Lower leg skin (tissue), 4 donors: ENCODE measurements around the gene ATP1A4. TPM values are rescaled to one million over a fixed set of nuclear protein-coding genes. Genes with fewer than 3 reads are reported as not detected.

ENCODE experiments used
- DNase-seq, 2 donors: peaks; one replicate each; pipeline ENCODE4 v3.0.0-alpha.2; 2019; ENCODE audit warnings: low spot score in 2 of 2
- H3K4me3 ChIP-seq: fragments of 200-600 bp; sonication (generic); 2 replicates; pipeline ENCODE4 v1.5.1; 2017; ENCODE audit warnings: mild to moderate bottlenecking, low read depth; ENCODE audit not compliant: poor library complexity, severe bottlenecking
- POLR2A ChIP-seq, 2 donors: fragments of 450-650 bp; IDR thresholded peaks; one replicate each; pipeline ENCODE4 v1.6.1; 2016 to 2017; ENCODE audit warnings: antibody characterized with exemption in 2 of 2, mild to moderate bottlenecking in 1 of 2, moderate library complexity in 1 of 2
- WGBS, 2 donors: methylation state at CpG; one replicate each; pipeline ENCODE4 v1.1.5; 2018; 5-methylcytosine and 5-hydroxymethylcytosine counted together
- intact Hi-C: fragments of 100-400 bp; cut with DNase I; formaldehyde crosslinking; loops from one replicate; pipeline ENCODE4 v1.15.0; 2023; ENCODE audit warnings: low total_unique reads
- total RNA-seq, 4 donors: library from RNA; depleted of rRNA; stranded (reverse); fragments of >200 nt; gene quantifications; one replicate each; pipeline ENCODE4 v1.1.0, GENCODE V29; 2016
- TF ChIP-seq, protein P1 (sequence below), 3 donors: fragments of 450-650 bp; IDR thresholded peaks; one replicate each; pipeline ENCODE4 v1.5.1; 2016; ENCODE audit warnings: antibody characterized with exemption in 3 of 3, mild to moderate bottlenecking in 3 of 3, moderate library complexity in 2 of 3

The ATP1A4 gene
- total RNA-seq, 4 donors from 2014 or later = 0.32 TPM; not detected in 3

DNA sequence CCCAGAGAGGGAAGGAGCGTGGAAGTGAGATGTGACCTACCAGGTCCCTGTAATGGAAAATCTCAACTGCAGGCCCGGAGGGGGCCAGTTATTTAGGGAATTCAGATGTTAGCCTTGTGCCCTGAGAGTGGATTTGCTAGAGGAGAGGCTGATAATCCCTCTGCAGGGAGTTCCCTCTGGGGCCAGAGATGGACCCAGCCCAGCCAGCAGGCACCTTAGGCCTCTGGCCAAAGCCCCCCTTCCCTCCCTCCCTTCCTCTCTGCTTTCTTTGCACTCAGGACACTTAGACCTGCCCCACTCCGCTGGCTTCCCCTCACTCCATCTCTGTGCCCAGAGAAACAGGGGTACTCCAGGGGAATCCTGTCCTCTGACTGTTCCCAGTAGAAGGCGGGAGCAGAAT lies 37.3 kb upstream of the ATP1A4 start:
- H3K4me3 ChIP-seq = no peak overlapping the region
- intact Hi-C loops = no loop called here
- DNase-seq = no peak
- no peak for TF ChIP-seq POLR2A (IDR thresholded peaks at IDR 0.05)
- TF ChIP-seq, protein P1, sequence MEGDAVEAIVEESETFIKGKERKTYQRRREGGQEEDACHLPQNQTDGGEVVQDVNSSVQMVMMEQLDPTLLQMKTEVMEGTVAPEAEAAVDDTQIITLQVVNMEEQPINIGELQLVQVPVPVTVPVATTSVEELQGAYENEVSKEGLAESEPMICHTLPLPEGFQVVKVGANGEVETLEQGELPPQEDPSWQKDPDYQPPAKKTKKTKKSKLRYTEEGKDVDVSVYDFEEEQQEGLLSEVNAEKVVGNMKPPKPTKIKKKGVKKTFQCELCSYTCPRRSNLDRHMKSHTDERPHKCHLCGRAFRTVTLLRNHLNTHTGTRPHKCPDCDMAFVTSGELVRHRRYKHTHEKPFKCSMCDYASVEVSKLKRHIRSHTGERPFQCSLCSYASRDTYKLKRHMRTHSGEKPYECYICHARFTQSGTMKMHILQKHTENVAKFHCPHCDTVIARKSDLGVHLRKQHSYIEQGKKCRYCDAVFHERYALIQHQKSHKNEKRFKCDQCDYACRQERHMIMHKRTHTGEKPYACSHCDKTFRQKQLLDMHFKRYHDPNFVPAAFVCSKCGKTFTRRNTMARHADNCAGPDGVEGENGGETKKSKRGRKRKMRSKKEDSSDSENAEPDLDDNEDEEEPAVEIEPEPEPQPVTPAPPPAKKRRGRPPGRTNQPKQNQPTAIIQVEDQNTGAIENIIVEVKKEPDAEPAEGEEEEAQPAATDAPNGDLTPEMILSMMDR (IDR thresholded peaks at IDR 0.05) = no peak
- 78 to 83% methylated on average over 4 of the region's 4 CpGs for WGBS, 2 donors

DNA sequence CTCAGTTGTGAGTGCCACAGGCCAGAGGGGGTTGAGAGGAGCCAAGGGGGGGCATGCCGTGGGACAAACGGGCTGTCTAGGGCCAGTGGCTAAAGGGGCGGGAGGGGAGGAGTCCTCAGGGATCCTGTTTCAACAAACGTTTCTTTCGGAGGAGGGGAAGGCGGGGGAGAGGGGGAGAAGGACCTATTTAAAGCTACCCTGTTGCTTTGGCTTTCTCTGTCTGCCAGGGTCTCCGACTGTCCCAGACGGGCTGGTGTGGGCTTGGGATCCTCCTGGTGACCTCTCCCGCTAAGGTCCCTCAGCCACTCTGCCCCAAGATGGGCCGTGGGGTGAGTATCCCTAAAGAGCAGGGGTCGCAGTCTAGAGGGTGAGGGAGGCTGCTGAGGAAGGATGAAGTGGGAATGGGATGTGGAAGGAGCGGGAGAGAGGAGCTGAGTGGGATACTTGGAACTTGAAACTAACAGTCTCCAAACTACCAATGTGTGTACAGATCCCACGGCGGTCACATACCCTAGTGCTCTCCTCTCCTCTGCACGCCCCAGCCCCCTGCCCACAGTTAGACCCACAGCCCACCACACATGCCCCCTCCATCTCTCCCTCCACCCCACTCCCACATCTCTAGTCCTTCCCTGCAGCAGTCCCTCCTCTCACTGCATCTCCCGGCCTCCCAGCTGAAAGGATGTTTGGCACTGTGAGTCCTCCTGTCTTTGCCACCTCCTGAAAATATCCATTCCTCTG lies 35.7 kb upstream of the ATP1A4 start, which contains the start of gene ATP1A2:
TSS of gene ATP1A2 (plus strand) at position 215 of the 738 bp plus-strand sequence. CDS start at position 318, 103 bp downstream.
- TF ChIP-seq POLR2A (IDR thresholded peaks at IDR 0.05) = no peak
- TF ChIP-seq, protein P1 (IDR thresholded peaks at IDR 0.05) = no peak
- 51 to 54% methylated on average over 16 of the region's 16 CpGs for WGBS, 2 donors
- no peak within 1 kb of the TSS for H3K4me3 ChIP-seq
- DNase-seq = no peak
- intact Hi-C loops = no loop called here

DNA sequence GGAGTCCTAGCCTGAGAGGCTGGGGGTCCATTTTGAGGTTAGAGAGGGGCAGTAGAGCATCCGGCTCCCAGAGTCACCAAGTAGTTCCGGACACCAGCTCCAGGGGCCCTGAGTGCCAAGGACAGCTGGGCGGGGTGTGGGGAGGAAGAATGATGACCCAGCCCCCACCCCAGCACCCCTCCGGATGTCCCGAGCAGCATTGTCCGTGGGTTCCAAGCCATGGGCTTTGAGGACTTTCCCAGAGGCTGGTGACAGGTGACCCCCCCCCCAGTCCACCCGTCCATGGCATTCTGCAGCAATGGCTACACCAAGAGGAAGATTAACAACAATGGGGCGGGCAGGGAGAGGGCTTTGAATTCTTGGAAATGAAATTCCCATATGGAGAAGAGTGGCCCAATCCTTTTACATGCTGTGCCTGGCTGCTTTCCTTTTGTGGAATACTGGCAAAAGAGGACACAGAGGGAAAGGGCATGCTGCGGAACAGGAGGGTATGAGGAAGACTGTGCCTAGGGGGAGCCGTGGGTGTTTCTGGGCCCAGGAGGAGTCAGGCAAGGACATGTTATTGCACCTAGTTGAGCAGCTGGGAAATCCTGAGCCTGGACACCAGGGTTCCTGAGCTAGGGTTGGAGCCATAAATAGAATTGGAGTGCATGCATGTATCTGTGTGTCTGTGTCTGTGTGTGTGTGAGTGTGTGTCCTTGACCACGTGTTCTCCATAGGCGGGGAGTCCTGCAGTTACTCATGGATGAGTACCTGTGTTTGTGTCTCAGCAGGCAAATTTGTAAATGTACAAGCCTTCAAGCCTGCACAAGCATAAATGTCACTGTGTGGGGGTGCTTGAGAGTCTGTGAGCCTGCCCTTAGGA lies 34.9 kb upstream of the ATP1A4 start:
- DNase-seq = no peak
- H3K4me3 ChIP-seq = no peak overlapping the region
- intact Hi-C loops = no loop called here
- 54% methylated on average over 12 of the region's 12 CpGs for WGBS, 2 donors
- no peak for TF ChIP-seq POLR2A (IDR thresholded peaks at IDR 0.05)
- TF ChIP-seq, protein P1 (IDR thresholded peaks at IDR 0.05) = no peak

DNA sequence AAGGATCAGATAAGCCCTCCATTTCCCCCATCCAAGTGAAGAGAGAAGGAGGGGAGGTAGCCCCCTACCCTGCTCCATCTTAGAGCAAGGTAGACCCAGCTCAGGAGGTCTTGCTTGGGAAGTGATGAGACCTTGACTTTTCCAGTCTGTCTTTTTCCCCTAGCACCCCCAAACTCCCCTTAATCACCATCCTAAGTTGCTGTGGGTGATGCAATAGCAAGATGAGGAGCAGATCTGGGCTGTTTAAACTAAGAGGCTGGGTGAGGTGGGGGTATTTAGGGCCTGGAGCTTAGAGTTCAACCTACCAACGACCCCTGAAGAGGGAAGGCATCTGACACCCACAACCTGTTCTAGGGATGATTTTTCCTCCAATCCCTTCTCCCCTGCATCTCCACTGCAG lies 34.1 kb upstream of the ATP1A4 start:
- H3K4me3 ChIP-seq = no peak overlapping the region
- DNase-seq = no peak
- WGBS, 2 donors = 22 to 27% methylated on average over 1 of the region's 1 CpG
- intact Hi-C loops = no loop called here
- TF ChIP-seq, protein P1 (IDR thresholded peaks at IDR 0.05) = no peak
- no peak for TF ChIP-seq POLR2A (IDR thresholded peaks at IDR 0.05)

DNA sequence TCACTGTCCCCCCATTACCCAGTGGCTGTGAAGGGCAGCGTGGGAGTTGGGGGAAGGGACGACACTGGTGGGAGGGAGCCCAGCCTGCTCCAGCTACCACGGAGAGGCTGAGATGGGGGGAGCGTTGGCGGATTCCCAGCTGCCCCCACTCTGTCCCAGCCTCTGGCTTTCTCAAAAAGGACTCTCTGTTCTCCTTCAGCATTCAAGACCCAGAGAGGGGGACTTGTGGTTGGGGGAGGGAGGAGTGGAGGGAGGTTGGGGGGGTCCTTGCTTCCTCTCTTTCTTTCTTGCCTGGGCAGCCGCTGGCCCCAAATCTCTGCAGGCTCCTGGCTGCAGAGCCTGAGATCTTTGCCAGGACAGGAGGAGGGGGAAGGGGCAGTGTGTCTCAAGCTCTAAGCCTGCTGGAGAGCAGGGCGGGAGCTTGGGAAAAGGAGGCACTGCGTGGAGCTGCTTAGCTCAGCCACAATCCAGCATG lies 33.7 kb upstream of the ATP1A4 start:
- WGBS, 2 donors = 27 to 30% methylated on average over 6 to 8 of the region's 8 CpGs
- H3K4me3 ChIP-seq = no peak overlapping the region
- intact Hi-C loops = no loop called here
- TF ChIP-seq, protein P1 (IDR thresholded peaks at IDR 0.05) = no peak
- no peak for TF ChIP-seq POLR2A (IDR thresholded peaks at IDR 0.05)
- no peak for DNase-seq
